OCI-LY1 (cell line): ENCODE measurements around the gene TYW1.
"Not testable (repeated sequence)": the region's sequence is repeated elsewhere in the genome, so short reads cannot be mapped to it uniquely, and the experiment has no call there.

Experiments
- H2AFZ ChIP-seq: fragments of 200-600 bp; sonication (generic), shearing (Covaris generic); 2 replicates; pipeline ENCODE4 v1.6.0; 2014; ENCODE audit warnings: antibody characterized with exemption, mild to moderate bottlenecking, low read length
- H3F3A ChIP-seq: fragments of 200-600 bp; sonication (generic), shearing (Covaris generic); 2 replicates; pipeline ENCODE4 v1.6.0; 2014; ENCODE audit warnings: mild to moderate bottlenecking, antibody characterized with exemption, low read length, moderate library complexity; ENCODE audit not compliant: insufficient read depth
- H3K27ac ChIP-seq: fragments of 200-600 bp; sonication (generic); 2 replicates; pipeline ENCODE4 v1.5.1; 2014; ENCODE audit warnings: low read length, mixed run types, mild to moderate bottlenecking, low read depth; ENCODE audit not compliant: poor library complexity, severe bottlenecking
- H3K27me3 ChIP-seq: fragments of 200-600 bp; sonication (generic); 2 replicates; pipeline ENCODE4 v1.6.0; 2014; ENCODE audit warnings: antibody characterized with exemption, mild to moderate bottlenecking, low read length, moderate library complexity; ENCODE audit not compliant: insufficient read depth
- H3K36me3 ChIP-seq: fragments of 200-600 bp; sonication (generic); 2 replicates; pipeline ENCODE4 v1.6.1; 2014; ENCODE audit warnings: mild to moderate bottlenecking, antibody characterized with exemption, low read length, moderate library complexity, mixed read lengths; ENCODE audit not compliant: insufficient read depth
- H3K4me1 ChIP-seq: fragments of 200-600 bp; sonication (generic); 2 replicates; pipeline ENCODE4 v1.5.1; 2014; ENCODE audit warnings: mild to moderate bottlenecking, low read length, moderate library complexity; ENCODE audit not compliant: insufficient read depth, severe bottlenecking
- H3K4me2 ChIP-seq: fragments of 200-600 bp; sonication (generic), shearing (Covaris generic); 2 replicates; pipeline ENCODE4 v1.6.1; 2014; ENCODE audit warnings: low read length
- H3K4me3 ChIP-seq: fragments of 200-600 bp; sonication (generic); 2 replicates; pipeline ENCODE4 v1.5.1; 2014; ENCODE audit warnings: low read length, low read depth, mild to moderate bottlenecking, mixed read lengths; ENCODE audit not compliant: poor library complexity, severe bottlenecking
- H3K79me2 ChIP-seq: fragments of 200-600 bp; shearing (Covaris generic); 2 replicates; pipeline ENCODE4 v1.6.1; 2016; ENCODE audit warnings: mixed run types, low read length, mixed read lengths; ENCODE audit not compliant: insufficient read depth
- H3K9ac ChIP-seq: fragments of 200-600 bp; sonication (generic), shearing (Covaris generic); 2 replicates; pipeline ENCODE4 v1.6.1; 2014; ENCODE audit warnings: mild to moderate bottlenecking, low read length, mixed read lengths
- H3K9me2 ChIP-seq: fragments of 200-600 bp; sonication (generic), shearing (Covaris generic); 2 replicates; pipeline ENCODE4 v1.6.1; 2014; ENCODE audit warnings: low read depth, mild to moderate bottlenecking, low read length, mixed read lengths
- H3K9me3 ChIP-seq: fragments of 200-600 bp; shearing (Covaris generic); 2 replicates; pipeline ENCODE4 v1.6.1; 2014; ENCODE audit warnings: low read length, mixed read lengths
- H4K20me1 ChIP-seq: fragments of 200-600 bp; sonication (generic), shearing (Covaris generic); 2 replicates; pipeline ENCODE4 v1.6.0; 2016; ENCODE audit warnings: mild to moderate bottlenecking, low read length; ENCODE audit not compliant: insufficient read depth
- EZH2 ChIP-seq: fragments of 200-600 bp; sonication (generic), shearing (Covaris generic); IDR thresholded peaks from 2 replicates; pipeline ENCODE4 v1.8.0; 2017; ENCODE audit warnings: borderline replicate concordance, mixed run types, mild to moderate bottlenecking, antibody characterized with exemption, low read length, moderate library complexity, mixed read lengths
- TF ChIP-seq, protein P1 (sequence below): fragments of 200-600 bp; sonication (generic), shearing (Covaris generic); IDR thresholded peaks from 2 replicates; pipeline ENCODE4 v1.5.1; 2017; ENCODE audit warnings: mild to moderate bottlenecking, antibody characterized with exemption, low read length, moderate library complexity, mixed read lengths

The TYW1 gene

DNA sequence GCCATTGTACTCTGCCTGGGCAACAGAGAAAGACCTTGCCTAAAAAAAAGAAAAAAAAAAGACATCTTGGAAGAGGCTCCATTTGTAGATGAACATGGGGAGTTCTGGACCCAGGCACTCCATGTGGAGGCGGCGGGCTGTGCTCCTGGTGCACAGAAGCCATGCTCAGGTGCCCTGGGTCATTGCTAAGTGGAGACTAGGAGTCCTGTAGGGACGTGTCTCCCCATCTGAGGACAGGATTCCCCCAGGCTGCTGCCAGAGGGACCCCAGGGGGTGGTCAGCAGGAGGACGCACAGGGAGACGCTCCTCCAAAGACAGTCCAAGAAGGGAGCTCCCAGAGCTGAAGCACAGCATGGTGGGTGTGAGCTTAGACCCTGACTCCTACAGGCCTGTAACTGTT, 35.5 kb upstream of the TYW1 start:
- no peaks in the 10 kb centered on the region for H3K27me3 ChIP-seq
- H3K79me2 ChIP-seq, result no peaks in the 10 kb centered on the region
- H3K27ac ChIP-seq, result no peak overlapping the region
- H3K4me2 ChIP-seq, result no peak overlapping the region
- no peaks in the 10 kb centered on the region for H3F3A ChIP-seq
- H3K9me2 ChIP-seq, result no peaks in the 10 kb centered on the region
- H3K4me3 ChIP-seq, result no peak overlapping the region
- no peaks in the 10 kb centered on the region for H3K4me1 ChIP-seq
- H3K9ac ChIP-seq, result no peak overlapping the region
- peaks cover 43% of the 10 kb centered on the region for H3K36me3 ChIP-seq
- TF ChIP-seq, protein P1, sequence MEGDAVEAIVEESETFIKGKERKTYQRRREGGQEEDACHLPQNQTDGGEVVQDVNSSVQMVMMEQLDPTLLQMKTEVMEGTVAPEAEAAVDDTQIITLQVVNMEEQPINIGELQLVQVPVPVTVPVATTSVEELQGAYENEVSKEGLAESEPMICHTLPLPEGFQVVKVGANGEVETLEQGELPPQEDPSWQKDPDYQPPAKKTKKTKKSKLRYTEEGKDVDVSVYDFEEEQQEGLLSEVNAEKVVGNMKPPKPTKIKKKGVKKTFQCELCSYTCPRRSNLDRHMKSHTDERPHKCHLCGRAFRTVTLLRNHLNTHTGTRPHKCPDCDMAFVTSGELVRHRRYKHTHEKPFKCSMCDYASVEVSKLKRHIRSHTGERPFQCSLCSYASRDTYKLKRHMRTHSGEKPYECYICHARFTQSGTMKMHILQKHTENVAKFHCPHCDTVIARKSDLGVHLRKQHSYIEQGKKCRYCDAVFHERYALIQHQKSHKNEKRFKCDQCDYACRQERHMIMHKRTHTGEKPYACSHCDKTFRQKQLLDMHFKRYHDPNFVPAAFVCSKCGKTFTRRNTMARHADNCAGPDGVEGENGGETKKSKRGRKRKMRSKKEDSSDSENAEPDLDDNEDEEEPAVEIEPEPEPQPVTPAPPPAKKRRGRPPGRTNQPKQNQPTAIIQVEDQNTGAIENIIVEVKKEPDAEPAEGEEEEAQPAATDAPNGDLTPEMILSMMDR, result no peak
- no peak for TF ChIP-seq EZH2
- H3K9me3 ChIP-seq, result no peaks in the 10 kb centered on the region
- no peak overlapping the region for H2AFZ ChIP-seq
- H4K20me1 ChIP-seq, result no peaks in the 10 kb centered on the region

DNA sequence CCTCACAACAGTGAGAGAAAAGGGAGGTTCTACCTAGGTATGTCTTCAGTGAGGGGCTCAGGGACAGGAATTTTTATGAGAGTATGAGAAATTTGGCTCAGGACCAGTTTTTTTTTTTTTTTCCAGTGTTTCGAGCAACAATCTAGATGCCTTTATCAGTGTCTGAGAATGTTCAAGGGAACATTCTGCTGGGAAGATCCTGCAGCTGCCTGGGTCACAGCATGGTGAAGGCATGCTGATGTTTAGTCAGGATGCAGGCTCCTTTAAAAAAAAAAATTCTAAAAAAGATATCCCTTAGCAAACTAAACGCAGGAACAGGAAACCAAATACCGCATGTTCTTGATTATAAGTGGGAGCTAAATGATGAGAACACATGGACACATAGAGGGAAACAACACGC, 32.2 kb upstream of the TYW1 start:
- H2AFZ ChIP-seq, result no peak overlapping the region
- no peak overlapping the region for H3K4me3 ChIP-seq
- H3F3A ChIP-seq, result no peaks in the 10 kb centered on the region
- H3K9me2 ChIP-seq, result no peaks in the 10 kb centered on the region
- TF ChIP-seq, protein P1, result no peak
- TF ChIP-seq EZH2, result no peak
- no peak overlapping the region for H3K4me2 ChIP-seq
- no peaks in the 10 kb centered on the region for H4K20me1 ChIP-seq
- no peak overlapping the region for H3K27ac ChIP-seq
- H3K9me3 ChIP-seq, result no peaks in the 10 kb centered on the region
- no peaks in the 10 kb centered on the region for H3K79me2 ChIP-seq
- peaks cover 12% of the 10 kb centered on the region; the same call in 1 of the 2 replicates for H3K36me3 ChIP-seq
- H3K9ac ChIP-seq, result no peak overlapping the region
- H3K4me1 ChIP-seq, result no peaks in the 10 kb centered on the region
- H3K27me3 ChIP-seq, result no peaks in the 10 kb centered on the region

DNA sequence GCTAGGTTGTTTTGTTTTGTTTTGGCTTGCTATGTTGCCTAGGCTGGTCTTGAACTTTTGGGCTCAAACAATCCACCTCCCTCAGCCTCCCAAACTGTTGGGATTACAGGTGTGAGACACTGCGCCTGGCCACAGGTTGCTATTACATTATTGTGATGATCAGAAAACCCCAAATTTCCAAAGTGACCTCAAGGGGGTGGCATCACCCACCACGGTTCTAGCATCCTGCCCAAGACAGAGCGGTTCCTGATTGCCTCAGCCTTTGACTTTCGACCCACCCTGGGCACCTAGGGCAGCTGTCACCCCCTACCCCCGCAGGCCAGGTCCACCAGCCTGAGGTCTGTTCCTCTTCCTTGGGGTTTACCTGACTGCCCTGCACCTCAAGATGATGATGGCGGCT, 29.6 kb upstream of the TYW1 start:
- Histone ChIP-seq H3K36me3 (no peaks in the 10 kb centered on the region), H2AFZ (no peak overlapping the region), H3K4me3 (no peak overlapping the region), H3F3A (no peaks in the 10 kb centered on the region), H3K27ac (no peak overlapping the region), H3K4me2 (no peak overlapping the region), H3K9ac (no peak overlapping the region), H3K27me3 (no peaks in the 10 kb centered on the region), H3K79me2 (no peaks in the 10 kb centered on the region), H3K9me3 (no peaks in the 10 kb centered on the region), H3K9me2 (no peaks in the 10 kb centered on the region), H4K20me1 (no peaks in the 10 kb centered on the region), H3K4me1 (no peaks in the 10 kb centered on the region)
- TF ChIP-seq, protein P1, result no peak; the same call in 1 of the 2 replicates
- TF ChIP-seq EZH2, result no peak

DNA sequence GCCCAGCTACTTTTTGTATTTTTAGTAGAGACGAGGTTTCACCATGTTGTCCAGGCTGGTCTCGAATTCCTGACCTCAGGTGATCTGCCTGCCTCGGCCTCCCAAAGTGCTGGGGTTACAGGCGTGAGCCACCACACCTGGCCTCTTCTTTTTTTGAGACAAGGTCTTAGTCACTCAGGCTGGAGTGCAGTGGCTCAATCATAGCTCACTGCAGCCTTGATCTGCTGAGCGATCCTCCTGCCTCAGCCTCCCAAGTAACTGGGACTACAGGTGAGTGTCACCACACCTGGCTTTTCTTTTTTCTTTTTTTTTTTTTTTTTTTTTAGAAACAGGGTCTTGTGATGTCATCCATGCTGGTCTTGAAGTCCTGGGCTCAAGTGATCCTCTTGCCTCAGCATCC, 27.6 kb upstream of the TYW1 start:
- not testable (repeated sequence) for H4K20me1 ChIP-seq, H3K4me2 ChIP-seq, H3K9me3 ChIP-seq, H3K27me3 ChIP-seq, H3K4me1 ChIP-seq, H3K36me3 ChIP-seq, H3F3A ChIP-seq, H3K9me2 ChIP-seq, H3K9ac ChIP-seq, H3K79me2 ChIP-seq, H3K4me3 ChIP-seq, H2AFZ ChIP-seq, H3K27ac ChIP-seq
